Adrenal gland (tissue), 5 donors: ENCODE measurements around the gene ACTG1.

ENCODE experiments used
- CTCF ChIP-seq, 6 experiments: fragments of 450-650 bp in 4 of 6; fragments of 200-600 bp in 2 of 6; sonication (generic) in 1 of 6; IDR thresholded peaks; 1 replicate in 5 of 6; 2 replicates in 1 of 6; pipeline versions ENCODE4 v1.5.1 to v1.8.0; 2016 to 2021; ENCODE audit warnings: antibody characterized with exemption in 6 of 6, mild to moderate bottlenecking in 2 of 6, moderate library complexity in 1 of 6
- POLR2A ChIP-seq, 2 donors: fragments of 450-650 bp; IDR thresholded peaks; one replicate each; pipeline ENCODE4 v1.6.1; 2017; ENCODE audit warnings: antibody characterized with exemption in 2 of 2, mild to moderate bottlenecking in 2 of 2, moderate library complexity in 1 of 2
- donor health status: DM: no; HTN: no; CAD: no.

DNA sequence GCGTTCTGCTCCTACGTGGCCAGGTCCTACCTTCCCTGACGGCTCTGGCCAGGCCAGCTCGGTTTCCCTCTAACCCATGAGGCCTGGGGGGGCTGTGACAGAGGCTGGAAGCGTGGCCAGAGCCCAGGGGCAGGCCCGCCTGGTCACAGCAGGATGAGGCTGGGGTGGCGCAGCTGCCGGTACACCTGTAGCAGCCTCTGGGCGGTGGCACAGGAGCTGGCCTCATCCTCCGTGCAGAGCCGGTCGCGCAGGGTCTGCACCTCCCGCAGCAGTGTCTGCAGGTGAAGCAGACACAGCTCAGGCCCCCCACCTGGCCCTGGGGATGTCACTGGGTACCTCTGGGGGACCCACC is 28.1 kb upstream of the ACTG1 start:
- TF ChIP-seq CTCF (IDR thresholded peaks at IDR 0.05) = no peak
- no peak for TF ChIP-seq POLR2A (IDR thresholded peaks at IDR 0.05)
